GM21529 (cell line): ENCODE data around the gene DENND10.
"Not testable (repeated sequence)": the region's sequence is repeated elsewhere in the genome, so short reads cannot be mapped to it uniquely, and the experiment has no call there.

Experiments
- ATAC-seq: cut with Tn5 transposase; IDR thresholded peaks from one replicate; pipeline ENCODE4 v1.9.1; 2021; ENCODE audit not compliant: unreplicated experiment

Gene DENND10

GRCh38 chr10:119098576-119098975 lies 5.3 kb upstream of the DENND10 start:
- no peak for ATAC-seq

GRCh38 chr10:119100434-119101238 lies 3.3 kb upstream of the DENND10 start:
- ATAC-seq = no peak

- ATAC-seq = no peak
Observed at GRCh38 chr10:119101366-119102098, 2.4 kb upstream of the DENND10 start.

- ATAC-seq = no peak
Observed at GRCh38 chr10:119103241-119103902, 541 bp upstream of the DENND10 start.

- ATAC-seq = no peak
Observed at GRCh38 chr10:119104654-119105015, 722 bp downstream of the DENND10 start.

- ATAC-seq = no peak
Observed at GRCh38 chr10:119105155-119105554, 1.2 kb downstream of the DENND10 start.

- ATAC-seq = not testable (repeated sequence)
Observed at GRCh38 chr10:119105899-119106298, 2.0 kb downstream of the DENND10 start.

- ATAC-seq = not testable (repeated sequence)
Observed at GRCh38 chr10:119107106-119107505, 3.2 kb downstream of the DENND10 start.

- ATAC-seq = not testable (repeated sequence)
Observed at GRCh38 chr10:119107771-119108170, 3.9 kb downstream of the DENND10 start.

GRCh38 chr10:119112056-119112455 lies 8.1 kb downstream of the DENND10 start:
- no peak for ATAC-seq

- no peak for ATAC-seq
Observed at GRCh38 chr10:119113751-119114732, 10.1 kb downstream of the DENND10 start.

GRCh38 chr10:119115926-119116325 lies 12.0 kb downstream of the DENND10 start:
- no peak for ATAC-seq

- ATAC-seq = no peak
Observed at GRCh38 chr10:119116326-119116951, 12.5 kb downstream of the DENND10 start.

GRCh38 chr10:119118231-119118630 lies 14.3 kb downstream of the DENND10 start:
- ATAC-seq = no peak

GRCh38 chr10:119119400-119119799 lies 15.5 kb downstream of the DENND10 start:
- ATAC-seq = peak; percentile 4

- peak; percentile 85 for ATAC-seq
Observed at GRCh38 chr10:119120413-119120867, 16.5 kb downstream of the DENND10 start.

- no peak for ATAC-seq
Observed at GRCh38 chr10:119120875-119121274, 17.0 kb downstream of the DENND10 start.

- no peak for ATAC-seq
Observed at GRCh38 chr10:119125942-119126341, 22.0 kb downstream of the DENND10 start.

GRCh38 chr10:119129721-119130120 lies 25.8 kb downstream of the DENND10 start:
- no peak for ATAC-seq
